OCI-LY3 (cell line): ENCODE data around the gene REEP6.

ENCODE experiments used
- H2AFZ ChIP-seq: fragments of 200-600, 300-600 bp; shearing (Covaris generic); 2 replicates; pipeline ENCODE4 v1.6.0; 2014; ENCODE audit warnings: antibody characterized with exemption, low read depth, low read length
- H3K27ac ChIP-seq: fragments of 200-600, 300-600 bp; sonication (generic); 2 replicates; pipeline ENCODE4 v1.5.1; 2014; ENCODE audit warnings: mild to moderate bottlenecking, low read length, moderate library complexity, mixed read lengths
- H3K27me3 ChIP-seq: fragments of 200-600, 300-600 bp; sonication (generic); 2 replicates; pipeline ENCODE4 v1.6.1; 2014; ENCODE audit warnings: low read depth, low read length, mixed read lengths
- H3K36me3 ChIP-seq: fragments of 200-600, 300-600 bp; sonication (generic); replicated peaks from 2 replicates; pipeline ENCODE3; 2014; ENCODE audit warnings: low read depth, low read length, mixed read lengths
- H3K4me1 ChIP-seq: fragments of 300-600, 200-600 bp; sonication (generic); 2 replicates; pipeline ENCODE4 v1.6.1; 2014; ENCODE audit warnings: low read length, mixed read lengths
- H3K4me2 ChIP-seq: fragments of 200-600, 300-600 bp; sonication (generic); 2 replicates; pipeline ENCODE4 v1.6.1; 2014; ENCODE audit warnings: low read length, mixed read lengths
- H3K4me3 ChIP-seq: fragments of 300-600, 200-600 bp; sonication (generic); 2 replicates; pipeline ENCODE4 v1.5.1; 2014; ENCODE audit warnings: antibody characterized with exemption, mild to moderate bottlenecking, low read length, moderate library complexity
- H3K79me2 ChIP-seq: fragments of 300-600, 200-600 bp; shearing (Covaris generic); 2 replicates; pipeline ENCODE4 v1.6.1; 2014; ENCODE audit warnings: mild to moderate bottlenecking, low read length, mixed read lengths
- H3K9ac ChIP-seq: fragments of 300-600, 200-600 bp; shearing (Covaris generic); 2 replicates; pipeline ENCODE4 v1.6.0; 2014; ENCODE audit warnings: mild to moderate bottlenecking, low read length, moderate library complexity
- H3K9me3 ChIP-seq: fragments of 200-600, 300-600 bp; shearing (Covaris generic); 2 replicates; pipeline ENCODE4 v1.6.1; 2014; ENCODE audit warnings: low read length, mixed read lengths; ENCODE audit not compliant: insufficient read depth
- H4K20me1 ChIP-seq: fragments of 200-600, 300-600 bp; sonication (generic); 2 replicates; pipeline ENCODE4 v1.6.1; 2016; ENCODE audit warnings: low read length, mixed read lengths; ENCODE audit not compliant: insufficient read depth
- EZH2phosphoT487 ChIP-seq: fragments of 200-600 bp; shearing (Covaris generic); IDR thresholded peaks from 2 replicates; pipeline ENCODE4 v1.6.1; 2018; ENCODE audit warnings: antibody characterized with exemption, mixed run types, low read depth
- TF ChIP-seq, protein P1 (sequence below): fragments of 200-600, 300-600 bp; sonication (generic); IDR thresholded peaks from 2 replicates; pipeline ENCODE4 v1.5.1; 2014; ENCODE audit warnings: antibody characterized with exemption, low read length, low read depth

Gene REEP6

DNA sequence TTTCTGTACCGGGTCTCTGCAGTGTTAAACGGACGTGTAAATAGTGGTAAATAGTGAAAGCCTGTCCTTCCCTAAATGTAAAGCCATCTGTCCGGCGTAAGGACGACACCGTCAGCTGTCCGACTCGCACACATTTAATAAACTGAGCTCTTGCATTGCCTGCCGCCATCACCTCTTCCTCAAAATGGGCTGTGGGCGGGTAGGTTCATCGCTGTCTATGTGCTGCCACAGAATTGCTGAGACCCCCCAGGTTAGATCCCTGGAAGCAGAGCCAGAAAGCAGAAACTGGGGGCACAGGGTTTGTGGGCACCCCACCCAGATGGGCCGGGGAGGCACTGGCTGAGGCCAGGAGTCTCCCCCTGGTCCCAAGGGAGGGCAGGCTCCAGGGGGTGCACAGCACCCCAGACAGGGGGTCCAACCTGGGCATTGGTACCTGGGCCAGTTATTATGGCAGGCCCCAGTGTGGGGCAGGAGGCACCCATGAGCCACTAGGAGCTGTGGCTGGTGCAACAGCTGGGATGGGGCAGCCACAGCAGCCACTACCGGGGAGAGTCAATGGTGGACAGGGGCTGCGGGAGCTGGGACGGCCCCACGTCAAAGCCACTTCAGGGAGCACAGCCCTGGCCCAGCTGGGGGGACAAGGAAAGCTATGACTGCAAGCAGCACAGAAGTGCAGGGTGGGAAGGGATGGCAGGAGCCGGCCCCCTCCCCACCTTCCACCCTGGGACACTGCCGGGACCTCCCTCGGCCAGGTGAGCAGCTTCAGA lies 17.7 kb upstream of the REEP6 start:
- Histone ChIP-seq H2AFZ (no peak overlapping the region), H3K4me1 (peaks cover 6% of the 10 kb centered on the region; the same call in 1 of the 2 replicates), H3K27ac (no peak overlapping the region), H4K20me1 (peaks cover 30% of the 10 kb centered on the region), H3K4me3 (no peak overlapping the region), H3K36me3 (peaks cover 17% of the 10 kb centered on the region), H3K27me3 (no peaks in the 10 kb centered on the region), H3K9ac (no peak overlapping the region), H3K4me2 (no peak overlapping the region), H3K79me2 (peaks cover 23% of the 10 kb centered on the region), H3K9me3 (no peaks in the 10 kb centered on the region)
- TF ChIP-seq, protein P1, sequence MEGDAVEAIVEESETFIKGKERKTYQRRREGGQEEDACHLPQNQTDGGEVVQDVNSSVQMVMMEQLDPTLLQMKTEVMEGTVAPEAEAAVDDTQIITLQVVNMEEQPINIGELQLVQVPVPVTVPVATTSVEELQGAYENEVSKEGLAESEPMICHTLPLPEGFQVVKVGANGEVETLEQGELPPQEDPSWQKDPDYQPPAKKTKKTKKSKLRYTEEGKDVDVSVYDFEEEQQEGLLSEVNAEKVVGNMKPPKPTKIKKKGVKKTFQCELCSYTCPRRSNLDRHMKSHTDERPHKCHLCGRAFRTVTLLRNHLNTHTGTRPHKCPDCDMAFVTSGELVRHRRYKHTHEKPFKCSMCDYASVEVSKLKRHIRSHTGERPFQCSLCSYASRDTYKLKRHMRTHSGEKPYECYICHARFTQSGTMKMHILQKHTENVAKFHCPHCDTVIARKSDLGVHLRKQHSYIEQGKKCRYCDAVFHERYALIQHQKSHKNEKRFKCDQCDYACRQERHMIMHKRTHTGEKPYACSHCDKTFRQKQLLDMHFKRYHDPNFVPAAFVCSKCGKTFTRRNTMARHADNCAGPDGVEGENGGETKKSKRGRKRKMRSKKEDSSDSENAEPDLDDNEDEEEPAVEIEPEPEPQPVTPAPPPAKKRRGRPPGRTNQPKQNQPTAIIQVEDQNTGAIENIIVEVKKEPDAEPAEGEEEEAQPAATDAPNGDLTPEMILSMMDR, result no peak
- TF ChIP-seq EZH2phosphoT487, result no peak

DNA sequence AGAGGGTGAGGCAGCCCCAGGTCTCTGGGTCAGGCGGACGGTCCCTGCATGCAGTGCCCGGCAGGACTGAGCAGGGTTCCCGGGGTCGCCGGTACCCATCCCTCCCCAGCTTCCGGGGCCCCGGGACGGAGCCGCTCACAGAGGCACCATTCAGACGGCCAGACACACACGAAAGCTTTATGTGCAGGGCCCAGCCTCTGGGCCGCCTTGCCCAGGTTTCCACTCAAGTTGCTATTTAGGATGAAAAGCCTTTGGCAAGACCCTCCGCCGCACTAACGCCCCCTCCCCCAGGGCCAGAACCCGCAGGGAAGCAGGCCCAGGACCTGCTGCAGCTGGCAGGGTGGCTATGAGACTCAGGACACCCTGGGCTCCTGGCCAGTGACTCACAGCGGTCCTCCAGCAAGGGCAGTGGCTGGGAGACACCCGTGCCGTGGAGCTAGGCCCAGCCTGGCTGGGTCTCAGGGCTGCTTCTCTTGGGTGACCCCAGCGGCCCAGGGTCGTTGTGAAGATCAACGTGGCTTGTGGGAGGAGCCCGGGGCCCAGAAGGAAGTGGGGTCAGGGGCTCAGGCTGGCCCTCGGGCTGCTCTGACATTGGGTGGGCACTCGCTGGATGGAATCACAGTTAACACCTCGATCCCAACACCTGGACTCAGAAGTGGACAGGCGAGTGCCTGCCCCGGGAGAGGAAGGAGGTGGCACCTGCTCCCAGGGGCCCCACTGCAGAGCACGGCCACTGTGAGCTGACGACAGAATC lies 16.8 kb upstream of the REEP6 start:
- TF ChIP-seq, protein P1, result no peak
- no peak for TF ChIP-seq EZH2phosphoT487
- no peaks in the 10 kb centered on the region for H3K9me3 ChIP-seq
- H3K27me3 ChIP-seq, result no peaks in the 10 kb centered on the region
- no peak overlapping the region for H3K4me2 ChIP-seq
- H2AFZ ChIP-seq, result no peak overlapping the region
- H3K4me1 ChIP-seq, result peaks cover 6% of the 10 kb centered on the region; the same call in 1 of the 2 replicates
- peaks cover 30% of the 10 kb centered on the region for H3K79me2 ChIP-seq
- H4K20me1 ChIP-seq, result peaks cover 30% of the 10 kb centered on the region
- peaks cover 17% of the 10 kb centered on the region for H3K36me3 ChIP-seq
- no peak overlapping the region for H3K4me3 ChIP-seq
- H3K9ac ChIP-seq, result no peak overlapping the region
- no peak overlapping the region for H3K27ac ChIP-seq

DNA sequence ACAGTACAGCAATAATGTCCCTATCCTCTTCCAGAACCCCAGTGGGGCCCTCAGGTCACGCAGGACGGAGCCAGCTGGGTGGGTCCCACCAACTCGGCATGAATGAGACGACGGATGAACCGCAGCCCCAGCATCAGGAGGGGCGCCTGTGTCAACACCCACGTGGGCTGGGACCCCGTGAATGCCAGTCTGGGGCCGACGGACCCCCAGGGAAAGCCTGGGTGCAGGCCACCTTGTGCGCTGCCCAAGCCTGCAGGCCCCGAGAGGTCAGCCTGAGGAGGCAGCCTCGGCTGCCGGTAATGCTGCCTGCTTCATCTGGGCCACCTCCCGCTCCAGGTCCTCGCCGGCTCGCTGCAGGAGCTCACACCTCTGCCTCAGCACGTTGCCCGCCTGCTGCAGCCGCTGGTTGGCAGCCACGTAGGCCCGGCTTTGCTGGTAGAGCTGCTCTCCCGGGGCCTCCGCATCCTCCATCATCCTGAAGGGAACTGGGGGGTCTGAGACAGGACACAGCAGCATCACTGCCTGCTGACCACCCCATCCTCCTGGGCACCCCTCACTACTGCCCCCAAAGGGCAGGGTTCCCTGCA lies 16.1 kb upstream of the REEP6 start:
- Histone ChIP-seq H3K79me2 (peaks cover 30% of the 10 kb centered on the region), H3K27ac (no peak overlapping the region), H4K20me1 (peaks cover 30% of the 10 kb centered on the region), H2AFZ (no peak overlapping the region), H3K36me3 (peaks cover 17% of the 10 kb centered on the region), H3K4me2 (no peak overlapping the region), H3K4me3 (no peak overlapping the region), H3K4me1 (peaks cover 6% of the 10 kb centered on the region; the same call in 1 of the 2 replicates), H3K27me3 (no peaks in the 10 kb centered on the region), H3K9me3 (no peaks in the 10 kb centered on the region), H3K9ac (no peak overlapping the region)
- TF ChIP-seq, protein P1, result no peak
- TF ChIP-seq EZH2phosphoT487, result no peak
